Kidney (tissue), 14 donors: ENCODE data around the gene ZNF732. TPM values are rescaled to one million over a fixed set of nuclear protein-coding genes. Genes with fewer than 3 reads are reported as not detected.

Experiments
- DNase-seq, 5 donors: peaks; one replicate each; pipeline ENCODE4 v3.0.0-alpha.2; 2013 to 2020
- FAIRE-seq: peaks from 2 replicates; lab custom pipeline; 2012; peaks lifted over from hg19 to GRCh38; lab: Jason Lieb, UNC
- H3K27ac ChIP-seq, 2 donors: one replicate each; pipeline ENCODE4 v1.7.0; 2013; ENCODE audit warnings: low read depth in 2 of 2, low read length in 2 of 2, inconsistent platforms in 1 of 2
- H3K27me3 ChIP-seq: one replicate; pipeline ENCODE4 v1.7.1; 2013; ENCODE audit warnings: low read length, inconsistent platforms; ENCODE audit not compliant: control insufficient read depth, insufficient read depth
- H3K36me3 ChIP-seq, 3 donors: one replicate each; pipeline versions ENCODE4 v1.7.0 to v1.7.1; 2013; ENCODE audit warnings: low read length in 3 of 3, control low read depth in 1 of 3, inconsistent platforms in 1 of 3; ENCODE audit not compliant: insufficient read depth in 3 of 3, control insufficient read depth in 2 of 3
- H3K4me1 ChIP-seq, 3 donors: one replicate each; pipeline versions ENCODE4 v1.7.0 to v1.7.1; 2013; ENCODE audit warnings: low read length in 3 of 3, inconsistent platforms in 1 of 3, low read depth in 1 of 3; ENCODE audit not compliant: control insufficient read depth in 2 of 3, insufficient read depth in 2 of 3
- H3K4me3 ChIP-seq, 3 donors: one replicate each; pipeline versions ENCODE4 v1.7.0 to v1.8.1; 2013; ENCODE audit warnings: low read length in 3 of 3, control low read depth in 1 of 3, inconsistent platforms in 1 of 3
- H3K9ac ChIP-seq, 3 donors: one replicate each; pipeline versions ENCODE4 v1.7.0 to v1.7.1; 2013; ENCODE audit warnings: low read length in 3 of 3, control low read depth in 1 of 3, inconsistent platforms in 1 of 3
- H3K9me3 ChIP-seq, 3 donors: one replicate each; pipeline versions ENCODE4 v1.7.0 to v1.7.1; 2013; ENCODE audit warnings: low read length in 3 of 3, control low read depth in 1 of 3, inconsistent platforms in 1 of 3; ENCODE audit not compliant: control insufficient read depth in 2 of 3, insufficient read depth in 1 of 3
- intact Hi-C: fragments of 100-400 bp; cut with DNase I; formaldehyde crosslinking; loops from one replicate; pipeline ENCODE4 v1.11.1; 2022
- microRNA-seq: library from miRNA; unstranded; fragments of <30 nt; microRNA quantifications from one replicate; pipeline ENCODE4 v1.2.0, GENCODE V29; 2020
- polyA plus RNA-seq: library from polyadenylated mRNA; stranded (reverse); fragments of 350-450 nt; fragmentation: Illumina TruSeq; extraction: RNeasy Lipid Tissue Mini Kit (QIAGEN cat#74804); gene quantifications from one replicate; pipeline ENCODE4 v1.2.3, GENCODE V29; 2014; ENCODE audit warnings: low read depth, low replicate concordance; ENCODE audit not compliant: insufficient read depth
- total RNA-seq: library from RNA; stranded (reverse); fragmentation: NEBNext Ultra II Directional; extraction: Animal tissue kit (Norgen Biotek cat#: 25700); gene quantifications from one replicate; pipeline ENCODE4 v1.2.1, GENCODE V29; 2021
- TF ChIP-seq, protein P1 (sequence below): IDR thresholded peaks from 3 replicates; pipeline ENCODE4 v1.5.1; 2012; ENCODE audit warnings: mild to moderate bottlenecking, moderate library complexity, borderline replicate concordance; ENCODE audit not compliant: insufficient read depth; ENCODE audit errors: extremely low read depth
- donor health status: control.
- donor health status: control.
- donor health status: control.
- donor health status: control.
- donor health status: control.
- donor health status: DM: yes; HTN: yes; CAD: no.
- donor health status: Normal renal cell carcinoma (clear cell type).

Gene ZNF732
- total and polyA plus RNA-seq, 2 donors from 2014 or later: not detected

DNA sequence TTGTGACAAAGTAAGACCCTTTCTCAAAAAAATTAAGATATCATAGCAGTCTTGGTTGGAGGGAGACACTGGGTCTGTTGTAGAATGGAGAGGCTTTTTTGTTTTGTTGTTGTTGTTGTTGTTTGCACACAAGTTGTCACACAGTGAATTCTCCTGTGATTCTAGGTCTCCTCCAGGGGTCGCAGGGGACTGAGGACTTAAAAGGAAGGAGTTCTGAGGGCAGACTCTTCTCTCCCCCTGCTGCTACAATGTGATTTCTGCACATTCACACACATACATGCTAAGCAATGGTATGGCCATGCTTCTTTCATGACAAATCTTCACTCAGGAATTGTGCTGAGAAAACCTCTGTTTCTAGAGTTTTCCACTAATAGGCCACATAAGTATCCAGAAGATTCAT is 71.1 kb downstream of the ZNF732 start:
- no peak overlapping the region for H3K9ac ChIP-seq

DNA sequence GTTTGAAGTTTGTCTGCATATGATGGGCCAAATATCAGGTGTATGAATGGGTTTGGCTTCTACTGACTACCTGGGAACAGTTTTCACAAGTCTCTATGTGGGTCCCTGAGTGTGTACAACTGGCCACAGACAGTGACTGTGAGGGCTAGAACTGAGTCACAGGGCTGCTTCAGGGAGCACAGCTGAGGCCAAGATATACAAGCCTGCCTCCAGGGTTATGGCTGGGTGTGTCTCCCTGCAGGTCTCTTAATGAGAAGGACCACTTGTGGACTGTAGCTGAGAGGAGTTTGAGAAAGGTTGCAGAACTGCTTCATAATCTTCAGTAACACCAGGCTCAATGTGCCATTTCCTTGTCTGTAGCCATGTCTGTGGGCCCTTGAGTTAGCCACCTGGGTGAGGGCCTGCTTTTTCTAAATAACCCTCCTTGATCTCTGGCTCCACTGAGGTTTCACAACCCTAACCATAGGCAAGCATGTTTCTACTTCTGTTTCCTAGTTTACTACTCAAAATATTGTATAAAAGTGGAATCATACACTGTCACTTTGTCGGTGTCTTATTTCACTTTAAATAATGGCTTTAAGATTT is 81.3 kb downstream of the ZNF732 start:
- intact Hi-C loops: no loop called here
- no peaks in the 10 kb centered on the region for H3K36me3 ChIP-seq
- TF ChIP-seq, protein P1, sequence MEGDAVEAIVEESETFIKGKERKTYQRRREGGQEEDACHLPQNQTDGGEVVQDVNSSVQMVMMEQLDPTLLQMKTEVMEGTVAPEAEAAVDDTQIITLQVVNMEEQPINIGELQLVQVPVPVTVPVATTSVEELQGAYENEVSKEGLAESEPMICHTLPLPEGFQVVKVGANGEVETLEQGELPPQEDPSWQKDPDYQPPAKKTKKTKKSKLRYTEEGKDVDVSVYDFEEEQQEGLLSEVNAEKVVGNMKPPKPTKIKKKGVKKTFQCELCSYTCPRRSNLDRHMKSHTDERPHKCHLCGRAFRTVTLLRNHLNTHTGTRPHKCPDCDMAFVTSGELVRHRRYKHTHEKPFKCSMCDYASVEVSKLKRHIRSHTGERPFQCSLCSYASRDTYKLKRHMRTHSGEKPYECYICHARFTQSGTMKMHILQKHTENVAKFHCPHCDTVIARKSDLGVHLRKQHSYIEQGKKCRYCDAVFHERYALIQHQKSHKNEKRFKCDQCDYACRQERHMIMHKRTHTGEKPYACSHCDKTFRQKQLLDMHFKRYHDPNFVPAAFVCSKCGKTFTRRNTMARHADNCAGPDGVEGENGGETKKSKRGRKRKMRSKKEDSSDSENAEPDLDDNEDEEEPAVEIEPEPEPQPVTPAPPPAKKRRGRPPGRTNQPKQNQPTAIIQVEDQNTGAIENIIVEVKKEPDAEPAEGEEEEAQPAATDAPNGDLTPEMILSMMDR: no peak
- H3K9me3 ChIP-seq: peaks cover 0 to 2% (median 0%) of the 10 kb centered on the region in 3 donors
- no peak overlapping the region for H3K4me3 ChIP-seq
- no peaks in the 10 kb centered on the region for H3K4me1 ChIP-seq
- H3K27me3 ChIP-seq: no peaks in the 10 kb centered on the region
- H3K9ac ChIP-seq: no peak overlapping the region
- FAIRE-seq: no peak
- DNase-seq: no peak
- no peak overlapping the region for H3K27ac ChIP-seq

More for the DNA sequence above, 71.1 kb downstream of the ZNF732 start:
- Histone ChIP-seq H3K27ac (no peak overlapping the region), H3K36me3 (no peaks in the 10 kb centered on the region), H3K4me1 (no peaks in the 10 kb centered on the region), H3K9me3 (peaks cover 0 to 1% (median 0%) of the 10 kb centered on the region in 3 donors), H3K27me3 (no peaks in the 10 kb centered on the region), H3K4me3 (no peak overlapping the region)
- no peak for FAIRE-seq
- TF ChIP-seq, protein P1: no peak
- no peak for DNase-seq
- intact Hi-C loops: no loop called here

Small RNAs within 50 kb of the gene (microRNA-seq; reads per million reads assigned to microRNA genes)
- not detected for gene MIR571

Other genes starting within 250 kb of the ZNF732 start
- gene ZNF718, start 181.0 kb downstream of the ZNF732 start, total RNA-seq: 10.3 TPM
- gene ZNF718, start 181.0 kb downstream of the ZNF732 start, polyA plus RNA-seq: 1.7 TPM
- gene ZNF141, start 32.3 kb upstream of the ZNF732 start, total RNA-seq: 26.6 TPM
- gene ZNF141, start 32.3 kb upstream of the ZNF732 start, polyA plus RNA-seq: 5.9 TPM
- 33.3 TPM for gene ZNF721, start 193.7 kb upstream of the ZNF732 start, total RNA-seq
- gene ZNF721, start 193.7 kb upstream of the ZNF732 start, polyA plus RNA-seq: 9.2 TPM
- gene PIGG, start 193.7 kb upstream of the ZNF732 start, total RNA-seq: 67.9 TPM
- gene PIGG, start 193.7 kb upstream of the ZNF732 start, polyA plus RNA-seq: 37.8 TPM